GM12878 (cell line): Measurements from ENCODE around the gene MAP4K5. TPM values are rescaled to one million over a fixed set of nuclear protein-coding genes. Genes with fewer than 3 reads are reported as not detected.

ENCODE experiments used
- ATAC-seq: fragments of 200-7000 bp; cut with Tn5 transposase; 3 replicates; pipeline ENCODE4 v1.9.1; 2020; ENCODE audit warnings: mild to moderate bottlenecking, moderate library complexity
- BruUV-seq: library from RNA; stranded (reverse); fragments of 400-500 nt; replicated peaks from 2 replicates; lab custom pipeline; 2021; lab: Mats Ljungman, UMichigan
- CTCF ChIA-PET: fragments of 300-600 bp; sonication (Branson Sonifier 250); formaldehyde crosslinking; extraction: SDS; loops from one replicate; lab custom pipeline; 2021; ENCODE audit warnings: inconsistent platforms; lab: Yijun Ruan, JAX
- POLR2A ChIA-PET: fragments of 350-600 bp; formaldehyde crosslinking; extraction: SDS; loops from one replicate; lab custom pipeline; 2021; ENCODE audit warnings: inconsistent platforms; lab: Charles Lee
- RAD21 ChIA-PET: fragments of 300-600 bp; sonication (Branson Sonifier 250); formaldehyde crosslinking; loops from one replicate; lab custom pipeline; 2023; ENCODE audit warnings: antibody characterized with exemption; ENCODE audit not compliant: unreplicated experiment; lab: Charles Lee
- SMC1A ChIA-PET: fragments of 300-600 bp; sonication (Branson Sonifier 250); formaldehyde crosslinking; loops from one replicate; lab custom pipeline; 2023; ENCODE audit not compliant: unreplicated experiment, uncharacterized antibody; lab: Charles Lee
- DNase-seq: peaks from one replicate; pipeline ENCODE4 v3.0.0-alpha.2; 2011; ENCODE audit warnings: low read depth, low spot score
- FAIRE-seq: peaks from 3 replicates; lab custom pipeline; 2011; peaks lifted over from hg19 to GRCh38; lab: Jason Lieb, UNC
- H2AFZ ChIP-seq: 2 replicates; pipeline ENCODE4 v1.6.0; 2011; ENCODE audit warnings: low read depth, low read length, control low read depth; ENCODE audit not compliant: control insufficient read depth
- H3K27ac ChIP-seq: 2 replicates; pipeline ENCODE4 v1.5.1; 2011; ENCODE audit warnings: control low read depth; ENCODE audit not compliant: control insufficient read depth, insufficient read depth
- H3K27me3 ChIP-seq, 2 experiments: replicated peaks in 1 of 2; 2 replicates each; pipeline versions ENCODE4 v1.6.0 to v1.6.1; 2011; ENCODE audit warnings: low read length in 1 of 2; ENCODE audit not compliant: control insufficient read depth in 2 of 2, insufficient read depth in 2 of 2
- H3K36me3 ChIP-seq, 2 experiments: 2 replicates each; pipeline ENCODE4 v1.5.1; 2011; ENCODE audit warnings: low read length in 1 of 2; ENCODE audit not compliant: control insufficient read depth in 2 of 2, insufficient read depth in 2 of 2
- H3K4me1 ChIP-seq: 2 replicates; pipeline ENCODE4 v1.6.1; 2011; ENCODE audit warnings: mild to moderate bottlenecking, low read length, moderate library complexity, mixed read lengths; ENCODE audit not compliant: control insufficient read depth, insufficient read depth
- H3K4me2 ChIP-seq: 2 replicates; pipeline ENCODE4 v1.6.0; 2011; ENCODE audit warnings: control low read depth; ENCODE audit not compliant: control insufficient read depth, insufficient read depth
- H3K4me3 ChIP-seq: fragments of 200-600 bp; sonication (generic); 2 replicates; pipeline ENCODE4 v1.5.1; 2016
- H3K79me2 ChIP-seq: 2 replicates; pipeline ENCODE4 v1.6.0; 2011; ENCODE audit warnings: low read length; ENCODE audit not compliant: control insufficient read depth, insufficient read depth
- H3K9ac ChIP-seq: 2 replicates; pipeline ENCODE4 v1.8.0; 2011; ENCODE audit warnings: low read length, control low read depth, mixed read lengths; ENCODE audit not compliant: control insufficient read depth, insufficient read depth
- H3K9me3 ChIP-seq: replicated peaks from 3 replicates; pipeline ENCODE4 v1.5.1; 2011; ENCODE audit warnings: mild to moderate bottlenecking, low read length; ENCODE audit not compliant: control insufficient read depth, insufficient read depth
- H4K20me1 ChIP-seq: 2 replicates; pipeline ENCODE4 v1.6.0; 2011; ENCODE audit not compliant: control insufficient read depth, insufficient read depth
- ATF3 ChIP-seq: IDR thresholded peaks from 2 replicates; pipeline ENCODE4 v1.6.1; 2011; ENCODE audit warnings: low read depth, mild to moderate bottlenecking, low read length, moderate library complexity, borderline replicate concordance; ENCODE audit errors: extremely low read depth
- ATF7 ChIP-seq: fragments of 450-650 bp; IDR thresholded peaks from 2 replicates; pipeline ENCODE4 v1.6.1; 2016; ENCODE audit warnings: low read depth, mild to moderate bottlenecking
- BACH1 ChIP-seq: fragments of 450-650 bp; IDR thresholded peaks from 2 replicates; pipeline ENCODE4 v1.6.1; 2017; ENCODE audit warnings: mild to moderate bottlenecking, borderline replicate concordance
- EP300 ChIP-seq, 2 experiments: fragments of 150-350 bp in 1 of 2; IDR thresholded peaks; 2 replicates each; pipeline ENCODE4 v1.6.1; 2011 to 2012; ENCODE audit warnings: low read depth in 2 of 2, low read length in 2 of 2, borderline replicate concordance in 1 of 2, improper control_type of control experiment in 1 of 2, inconsistent platforms in 1 of 2; ENCODE audit not compliant: control insufficient read depth in 1 of 2
- HDGF ChIP-seq: fragments of 450-650 bp; IDR thresholded peaks from 2 replicates; pipeline ENCODE4 v1.6.1; 2016; ENCODE audit warnings: antibody characterized with exemption
- IKZF1 ChIP-seq: fragments of 450-650 bp; conservative IDR thresholded peaks from 2 replicates; pipeline ENCODE4 v1.6.1; 2017; ENCODE audit warnings: antibody characterized with exemption, mild to moderate bottlenecking
- NKRF ChIP-seq: fragments of 450-650 bp; conservative IDR thresholded peaks from 2 replicates; pipeline ENCODE4 v1.6.1; 2017; ENCODE audit warnings: mild to moderate bottlenecking, moderate library complexity
- NRF1 ChIP-seq: conservative IDR thresholded peaks from 2 replicates; pipeline ENCODE4 v1.6.1; 2011; ENCODE audit warnings: mild to moderate bottlenecking, low read depth, low read length, improper control_type of control experiment
- PBX3 ChIP-seq: IDR thresholded peaks from 2 replicates; pipeline ENCODE4 v1.6.1; 2011; ENCODE audit warnings: mild to moderate bottlenecking, low read depth, low read length, moderate library complexity; ENCODE audit not compliant: insufficient replicate concordance
- SREBF1 ChIP-seq: IDR thresholded peaks from 2 replicates; pipeline ENCODE4 v1.6.1; 2012; ENCODE audit warnings: mild to moderate bottlenecking, low read length
- WGBS: methylation state at CpG from one replicate; pipeline ENCODE4 v1.1.6; 2016; ENCODE audit warnings: low lambda C conversion rate; ENCODE audit not compliant: insufficient replicate concordance, insufficient coverage; ENCODE audit errors: missing lambda C conversion rate; 5-methylcytosine and 5-hydroxymethylcytosine counted together
- in situ Hi-C: fragments of 300-500 bp; cut with MboI; formaldehyde crosslinking; loops from 9 replicates; pipeline ENCODE4 v1.14.3; 2018; ENCODE audit warnings: mixed read lengths
- intact Hi-C: fragments of 100-400 bp; cut with micrococcal nuclease; formaldehyde crosslinking; loops from one replicate; pipeline ENCODE4 v1.14.2; 2022; ENCODE audit not compliant: unreplicated experiment
- polyA plus RNA-seq, 11 experiments: library from polyadenylated mRNA; depleted of rRNA in 4 of 11; unstranded in 6 of 11; stranded (reverse) in 5 of 11; fragments of >200 nt; fragmentation: Nextera tagmentation in 4 of 11; fragmentation: Illumina TruSeq in 1 of 11; extraction: Ambion mirVana in 4 of 11; extraction: Trizol in 1 of 11; gene quantifications; 1 replicate in 1 of 11; 2 replicates in 10 of 11; pipeline versions ENCODE4 v1.2.1 to v1.2.3, GENCODE V29; 2011 to 2016; ENCODE audit warnings: inconsistent platforms in 2 of 11, missing spikeins in 2 of 11, low read depth in 1 of 11
- total RNA-seq, 4 experiments: library from RNA; depleted of rRNA in 3 of 4; stranded (reverse); fragments of >200 nt in 3 of 4; fragmentation: Illumina TruSeq in 1 of 4; extraction: Trizol in 1 of 4; gene quantifications; 2 replicates each; pipeline versions ENCODE4 v1.2.1 to v1.2.3, GENCODE V29; 2013 to 2021

Gene MAP4K5
- total and polyA plus RNA-seq, 10 of the 15 experiments (the other 5 are each of a cell fraction or from before 2014, with no cell fraction given): 9.1 to 41.3 (median 30.1) TPM

GRCh38 chr14:50425816-50426215 lies 106.6 kb downstream of the MAP4K5 start:
- H3K4me3 ChIP-seq: no peak overlapping the region
- no peak overlapping the region for H3K27ac ChIP-seq
- no peaks in the 10 kb centered on the region for H3K27me3 ChIP-seq
- in situ Hi-C loops: no loop called here
- ChIA-PET RAD21 (no interaction called here), POLR2A (no interaction called here), CTCF (no interaction called here), SMC1A (no interaction called here)
- H3K79me2 ChIP-seq: no peaks in the 10 kb centered on the region
- no peaks in the 10 kb centered on the region for H3K4me1 ChIP-seq
- 73% methylated on average over 3 of the region's 3 CpGs for WGBS
- no peak overlapping the region for H3K4me2 ChIP-seq
- no TSS peak for BruUV-seq
- no peak for ATAC-seq
- intact Hi-C loops: no loop called here
- FAIRE-seq: no peak
- DNase-seq: no peak
- no peaks in the 10 kb centered on the region for H4K20me1 ChIP-seq
- H2AFZ ChIP-seq: no peak overlapping the region
- TF ChIP-seq SREBF1: no peak
- no peak for TF ChIP-seq HDGF
- no peak for TF ChIP-seq BACH1
- no peak for TF ChIP-seq ATF3
- TF ChIP-seq ATF7: no peak
- no peak for TF ChIP-seq NRF1
- no peak for TF ChIP-seq IKZF1
- no peak for TF ChIP-seq NKRF
- no peak for TF ChIP-seq PBX3
- no peak for TF ChIP-seq EP300 (IDR thresholded peaks at IDR 0.05; ENCODE audit: borderline replicate concordance in 1 of 2, control insufficient read depth in 1 of 2, low read depth in 2 of 2, low read length in 2 of 2)
- no peaks in the 10 kb centered on the region; a peak in 1 of 4 replicates for H3K36me3 ChIP-seq
- H3K9ac ChIP-seq: no peak overlapping the region
- no peaks in the 10 kb centered on the region for H3K9me3 ChIP-seq
